GM21515 (cell line): ENCODE results near the gene PXDN.
"Not testable (repeated sequence)": the region's sequence is repeated elsewhere in the genome, so short reads cannot be mapped to it uniquely, and the experiment has no call there.

Experiments
- ATAC-seq: cut with Tn5 transposase; IDR thresholded peaks from one replicate; pipeline ENCODE4 v1.9.1; 2021; ENCODE audit not compliant: unreplicated experiment

Gene PXDN

GRCh38 chr2:1727796-1728474, 16.4 kb downstream of the PXDN start:
- ATAC-seq: no peak

- no peak for ATAC-seq
These were observed 17.1 kb downstream of the PXDN start for GRCh38 chr2:1727101-1727771.

- ATAC-seq: no peak
These were observed 17.8 kb downstream of the PXDN start for GRCh38 chr2:1726558-1726957.

- ATAC-seq: not testable (repeated sequence)
These were observed 20.0 kb downstream of the PXDN start for GRCh38 chr2:1724351-1724750.

- no peak for ATAC-seq
These were observed 20.8 kb downstream of the PXDN start for GRCh38 chr2:1723397-1724042.

- ATAC-seq: no peak
These were observed 21.6 kb downstream of the PXDN start for GRCh38 chr2:1722692-1723091.

- ATAC-seq: no peak
These were observed 22.3 kb downstream of the PXDN start for GRCh38 chr2:1721706-1722646.

GRCh38 chr2:1718339-1719220, 25.7 kb downstream of the PXDN start:
- no peak for ATAC-seq

- no peak for ATAC-seq
These were observed 27.2 kb downstream of the PXDN start for GRCh38 chr2:1717113-1717512.

- ATAC-seq: no peak
These were observed 27.9 kb downstream of the PXDN start for GRCh38 chr2:1716441-1716840.

- ATAC-seq: not testable (repeated sequence)
These were observed 28.4 kb downstream of the PXDN start for GRCh38 chr2:1716014-1716305.

GRCh38 chr2:1715184-1716013, 28.9 kb downstream of the PXDN start:
- no peak for ATAC-seq

- no peak for ATAC-seq
These were observed 29.8 kb downstream of the PXDN start for GRCh38 chr2:1714291-1715064.

- no peak for ATAC-seq
These were observed 30.5 kb downstream of the PXDN start for GRCh38 chr2:1713839-1714236.

GRCh38 chr2:1713142-1713838, 31.0 kb downstream of the PXDN start:
- ATAC-seq: no peak

GRCh38 chr2:1709946-1710560, 34.3 kb downstream of the PXDN start:
- ATAC-seq: no peak

- ATAC-seq: no peak
These were observed 35.0 kb downstream of the PXDN start for GRCh38 chr2:1709335-1709605.
